SKM-1 (cell line): ENCODE measurements around the gene C18orf63.
"Not testable (repeated sequence)": the region's sequence is repeated elsewhere in the genome, so short reads cannot be mapped to it uniquely, and the experiment has no call there.

Experiments used
- DNase-seq: peaks from one replicate; lab custom pipeline; 2025; ENCODE audit not compliant: unreplicated experiment; lab: John Stamatoyannopoulos, UW

The C18orf63 gene

DNA sequence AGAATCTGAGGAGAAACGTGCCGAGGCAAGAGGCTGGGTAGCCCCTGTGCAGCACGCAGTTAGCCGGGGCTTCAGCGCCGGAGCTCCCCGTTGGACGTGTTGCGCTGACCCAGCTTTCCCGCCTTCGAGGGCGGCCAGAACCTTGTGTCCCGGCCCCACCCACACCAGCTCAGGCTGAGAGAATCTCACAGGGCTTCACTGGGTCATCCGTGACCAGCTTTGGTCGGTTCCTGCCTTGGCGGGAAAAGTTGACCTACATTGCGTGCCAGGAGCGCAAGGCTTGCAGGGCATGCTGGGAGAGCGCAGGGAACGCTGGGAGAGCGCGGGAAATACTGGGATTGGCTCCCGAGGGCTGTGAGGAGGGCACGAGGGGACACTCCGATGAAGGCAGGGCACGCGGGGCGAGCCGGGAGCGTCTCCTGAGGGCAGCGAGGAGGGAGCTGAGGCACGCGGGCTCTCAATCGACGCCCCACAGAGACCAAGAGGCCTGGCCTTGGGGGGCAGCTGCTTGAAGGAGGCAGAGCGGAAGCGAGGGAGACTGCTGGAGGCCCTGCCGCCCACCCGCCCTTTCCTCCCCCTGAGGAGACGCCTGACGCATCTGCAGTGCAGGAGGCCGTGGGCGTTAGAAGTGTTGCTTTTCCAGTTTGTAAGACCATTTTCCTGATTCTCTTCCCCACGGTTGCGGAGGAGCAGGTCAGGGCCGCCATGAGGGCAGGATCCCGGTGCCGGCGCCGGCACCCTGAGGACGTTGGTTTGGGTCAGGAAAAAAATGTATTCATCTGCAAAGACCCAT lies at the start of gene C18orf63:
TSS of gene C18orf63 (plus strand) at position 376 of the 793 bp plus-strand sequence. CDS start 2,027 bp downstream, outside the sequence.
- DNase-seq = no peak

DNA sequence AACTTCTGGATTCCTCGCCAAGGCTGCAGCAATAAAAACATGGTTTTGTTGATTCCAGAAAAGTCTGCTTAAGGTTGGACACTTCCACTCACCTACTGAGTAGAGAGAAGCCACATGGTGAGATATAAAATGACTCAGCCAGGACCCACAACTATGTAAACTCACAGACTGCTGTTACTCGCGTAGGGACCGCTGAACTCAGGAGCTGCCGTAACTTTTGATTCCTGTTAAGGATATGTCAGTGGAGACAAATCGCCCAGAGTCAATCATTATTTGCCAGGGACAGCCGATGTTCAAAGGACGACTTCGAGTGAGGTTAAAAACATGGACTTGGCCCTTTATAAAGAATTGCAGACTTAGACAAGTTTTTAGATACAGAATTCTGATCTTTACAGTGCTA lies 49.5 kb upstream of the C18orf63 start:
- no peak for DNase-seq

DNA sequence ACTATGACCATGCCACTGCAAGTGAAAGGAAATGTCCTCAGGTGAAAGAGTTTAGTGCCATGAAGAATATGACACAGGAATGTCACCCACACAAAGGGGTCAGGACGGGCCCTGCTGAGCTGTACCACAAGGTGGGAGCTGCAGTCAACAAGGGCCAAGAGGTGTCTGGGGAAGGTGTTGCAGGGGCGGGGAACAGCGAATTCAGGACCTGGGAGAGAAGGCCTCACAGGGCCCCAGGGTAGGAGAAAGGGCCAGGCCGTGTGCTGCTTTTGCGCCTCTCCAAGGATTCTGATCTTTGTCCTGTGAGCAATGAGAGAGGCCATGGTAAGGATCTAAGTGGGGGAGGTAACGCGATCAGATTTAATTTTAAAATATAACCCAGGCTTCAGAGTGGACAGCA lies 47.5 kb upstream of the C18orf63 start:
- DNase-seq = no peak

DNA sequence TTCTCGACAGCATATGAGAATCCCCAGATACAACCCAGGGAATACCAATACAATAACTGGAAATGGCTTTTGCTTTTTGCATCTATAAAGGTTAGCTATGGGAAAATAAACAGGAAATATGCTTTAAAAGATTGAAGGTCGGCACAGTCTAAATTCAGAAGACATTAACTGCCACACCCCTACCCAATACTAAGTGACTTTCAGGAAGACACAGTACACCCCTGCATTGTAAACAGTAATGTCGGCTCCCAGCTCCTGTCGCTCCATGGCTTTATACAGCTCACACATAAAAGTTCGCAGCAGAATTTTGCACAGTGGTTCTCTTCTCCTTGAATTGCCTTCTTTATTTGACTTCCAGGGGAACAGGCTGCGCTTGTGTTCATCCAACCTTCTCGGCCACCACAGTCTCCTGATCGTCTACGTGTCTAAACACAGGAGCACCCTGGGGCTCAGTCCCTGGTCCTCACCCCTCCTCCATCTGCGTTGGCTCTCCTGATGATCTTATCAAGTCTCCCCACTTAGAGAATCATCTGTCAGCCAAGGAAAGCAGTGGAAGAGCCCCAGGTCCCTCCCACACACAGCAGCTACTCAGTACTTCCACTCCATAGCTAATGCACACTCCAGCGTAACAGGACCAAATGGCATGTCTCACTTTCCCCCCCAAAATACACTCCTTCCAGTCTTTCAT lies 46.6 kb upstream of the C18orf63 start:
- DNase-seq = no peak

DNA sequence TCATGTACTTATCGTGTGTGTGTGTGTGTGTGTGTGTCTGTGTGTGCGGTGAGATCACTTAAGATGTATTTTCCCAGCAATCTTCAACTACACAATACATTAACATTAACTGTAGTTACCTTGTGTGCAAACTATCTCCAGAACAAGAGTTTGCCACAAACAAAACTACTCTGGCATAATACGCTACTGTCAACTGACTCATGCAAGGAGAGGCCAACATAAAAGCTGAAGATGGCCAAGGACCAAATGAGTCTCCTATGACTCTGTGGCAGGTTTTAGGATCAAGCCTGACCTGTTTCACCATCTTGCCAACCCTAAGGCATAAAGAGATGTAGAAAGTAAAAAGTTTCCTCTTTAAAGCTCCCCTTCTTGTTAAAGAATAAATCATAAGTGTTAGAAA lies 44.0 kb upstream of the C18orf63 start:
- no peak for DNase-seq

DNA sequence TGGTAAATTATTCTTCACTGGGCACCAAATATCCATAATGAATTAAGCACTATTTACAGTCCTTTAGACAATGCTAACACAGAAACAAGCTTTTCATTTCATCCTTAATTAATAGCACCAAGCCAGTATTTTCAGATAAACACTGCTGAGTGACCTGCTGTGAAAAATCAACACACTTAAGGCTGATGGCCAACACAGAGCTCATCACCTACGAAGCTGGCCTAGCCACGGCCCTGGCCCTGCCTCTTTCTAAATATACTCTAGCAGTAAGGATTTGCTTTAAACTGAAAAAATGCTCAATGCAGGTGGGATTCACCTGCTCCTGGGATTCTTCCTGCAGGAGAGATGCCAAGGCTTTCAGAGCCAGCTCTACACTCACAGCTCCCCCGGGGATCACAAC lies 42.2 kb upstream of the C18orf63 start:
- DNase-seq = no peak

DNA sequence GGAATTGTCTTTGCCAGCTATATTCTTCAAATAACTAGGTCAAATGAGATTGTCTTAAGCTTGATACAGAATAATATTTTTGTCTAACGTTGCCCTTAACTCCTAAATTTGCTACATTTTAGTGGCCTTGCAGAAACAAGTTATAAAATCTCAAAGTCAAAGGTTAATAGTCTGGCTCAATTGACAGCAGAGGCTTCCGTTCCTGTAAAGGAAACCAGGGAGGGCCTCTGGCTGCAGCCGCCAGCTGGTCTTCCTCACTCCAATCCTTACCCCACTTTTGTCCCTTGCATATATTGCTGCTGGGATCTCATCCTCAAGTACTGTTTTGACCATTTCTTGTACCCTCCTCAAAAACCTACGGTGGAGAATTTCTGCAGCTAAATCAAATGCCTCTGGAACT lies 40.9 kb upstream of the C18orf63 start:
- DNase-seq = no peak

DNA sequence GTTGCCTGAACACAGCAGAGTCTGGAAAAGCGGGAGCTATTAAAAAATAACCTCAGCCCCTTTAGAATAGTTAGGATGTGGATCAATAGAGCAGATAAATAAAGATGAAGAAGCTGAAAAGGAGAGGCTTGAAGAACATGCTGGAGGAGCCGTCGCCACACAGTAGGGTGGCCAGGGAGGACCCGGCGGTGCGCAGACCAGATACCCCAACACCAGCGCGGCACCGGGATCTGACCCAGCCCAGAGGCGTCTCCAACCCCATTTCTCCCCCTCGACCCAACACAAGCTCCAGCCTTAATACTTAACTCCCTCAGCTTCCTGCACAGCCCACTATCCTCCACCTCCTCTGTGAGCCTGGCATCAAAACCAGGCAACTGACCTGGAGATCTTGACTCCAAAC lies 39.9 kb upstream of the C18orf63 start:
- no peak for DNase-seq

DNA sequence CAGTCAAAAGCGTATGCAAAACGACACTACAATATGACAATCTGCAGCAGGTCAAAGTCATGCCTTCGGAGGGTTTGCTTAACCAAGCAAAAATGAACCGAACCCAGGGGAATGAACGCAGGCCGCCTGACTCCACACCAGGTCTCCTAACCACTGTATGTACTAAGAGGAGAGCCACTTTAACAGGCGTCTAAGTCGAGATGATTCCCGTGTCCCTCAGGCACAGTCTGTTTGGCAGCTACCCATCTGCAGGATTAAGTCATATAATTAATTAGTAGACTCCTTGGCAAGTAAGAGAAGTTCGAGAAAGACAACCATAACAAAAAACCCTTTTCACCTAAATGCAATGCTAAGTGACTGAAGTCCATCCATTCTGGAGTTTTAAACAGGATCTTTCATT lies 39.0 kb upstream of the C18orf63 start:
- no peak for DNase-seq

DNA sequence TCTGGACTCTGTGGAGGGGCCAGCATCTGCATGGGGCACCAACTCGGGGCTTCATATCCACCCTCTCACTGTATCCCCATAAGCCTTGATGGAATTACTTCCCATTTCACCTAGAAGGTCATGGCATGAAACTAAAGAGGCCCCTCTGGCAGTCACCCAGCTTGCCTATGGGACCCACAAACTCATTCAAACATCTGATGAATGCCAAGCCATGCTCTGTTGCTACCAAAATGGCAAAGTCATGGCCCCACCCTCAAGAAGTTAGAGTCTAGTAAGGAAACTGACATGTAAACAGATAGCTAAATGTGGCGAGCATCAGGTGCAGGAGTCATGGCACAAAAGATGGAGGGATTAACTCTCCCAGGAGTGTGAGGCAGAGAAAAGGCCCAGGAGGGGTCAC lies 38.3 kb upstream of the C18orf63 start:
- DNase-seq = no peak

DNA sequence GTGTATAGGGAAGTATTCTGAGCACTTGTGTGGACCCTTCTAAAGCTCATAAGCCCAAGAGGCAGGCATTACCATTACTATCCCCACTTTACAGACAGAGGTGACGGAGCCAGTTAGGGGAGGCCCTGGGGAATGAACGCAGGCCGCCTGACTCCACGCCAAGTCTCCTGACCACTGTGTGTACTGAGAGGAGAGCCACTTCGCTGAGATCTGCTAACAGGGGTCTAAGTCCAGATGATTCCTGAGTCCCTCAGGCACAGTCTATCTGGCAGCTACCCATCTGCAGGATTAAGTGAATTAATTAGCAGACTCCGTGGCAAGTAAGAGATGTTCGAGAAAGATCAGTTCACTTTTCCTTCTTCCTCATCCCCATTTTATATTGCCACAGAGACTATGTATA lies 37.6 kb upstream of the C18orf63 start:
- no peak for DNase-seq

DNA sequence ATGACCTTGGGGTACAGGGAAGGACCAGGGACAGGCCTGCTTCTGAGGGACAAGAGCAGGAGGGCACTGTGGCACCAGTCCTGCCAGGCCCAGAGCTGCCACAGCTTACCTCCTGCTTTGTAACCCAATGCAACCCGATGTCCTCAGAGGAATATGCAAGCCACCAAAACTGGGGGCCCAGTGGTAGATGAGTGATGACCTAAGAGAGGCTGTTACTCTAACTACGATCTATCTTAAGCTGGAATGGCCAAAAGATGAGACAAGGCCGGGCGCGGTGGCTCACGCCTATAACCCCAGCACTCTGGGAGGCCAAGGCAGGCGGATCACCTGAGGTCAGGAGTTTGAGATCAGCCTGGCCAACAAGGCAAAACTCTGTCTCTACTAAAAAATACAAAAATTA lies 36.7 kb upstream of the C18orf63 start:
- no peak for DNase-seq

DNA sequence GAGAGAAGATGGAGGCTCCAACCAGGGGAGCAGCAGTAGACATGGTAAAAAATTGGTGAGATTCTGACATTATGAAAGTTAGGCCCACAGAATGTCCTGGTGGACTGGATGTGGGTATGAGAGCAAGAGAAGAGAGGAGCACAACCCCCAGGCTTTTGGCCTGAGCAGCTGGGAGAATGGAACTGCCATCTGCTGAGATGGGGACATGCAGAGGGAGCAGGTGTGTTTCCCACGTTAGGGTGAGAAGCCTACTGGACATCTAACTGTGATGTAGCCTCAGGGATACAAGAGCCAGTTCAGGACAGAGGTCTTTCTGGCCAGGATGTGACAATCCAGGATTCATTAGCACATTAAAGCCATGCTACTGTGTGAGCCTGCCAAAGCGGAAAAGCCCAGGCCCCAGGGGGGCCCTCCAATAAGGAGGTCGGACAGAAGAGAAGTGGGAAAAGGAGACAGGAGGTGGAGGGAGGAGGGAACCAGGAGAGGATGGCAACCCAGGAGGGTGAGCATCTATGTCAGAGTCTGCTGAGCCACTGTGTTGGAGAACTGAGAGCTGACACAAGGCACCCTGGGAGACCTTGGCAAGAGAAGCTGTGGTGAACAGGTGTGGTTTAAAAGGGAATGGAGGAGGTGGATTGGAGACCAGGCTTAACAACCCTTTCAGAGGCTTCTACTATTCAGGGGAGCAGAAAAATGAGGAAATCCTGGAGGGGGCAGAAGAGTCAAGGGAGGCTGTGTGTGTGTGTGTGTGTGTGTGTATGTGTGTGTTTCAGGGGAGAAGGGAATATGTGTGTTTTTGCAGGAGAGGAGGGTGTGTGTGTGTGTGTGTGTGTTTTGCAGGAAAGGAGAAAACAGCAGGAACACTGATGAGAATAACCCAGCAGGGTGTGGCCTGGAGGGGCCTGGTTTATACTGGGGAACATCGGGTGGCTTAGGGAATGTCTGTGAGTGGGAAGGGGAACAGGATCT lies 34.3 kb upstream of the C18orf63 start:
- DNase-seq = no peak

DNA sequence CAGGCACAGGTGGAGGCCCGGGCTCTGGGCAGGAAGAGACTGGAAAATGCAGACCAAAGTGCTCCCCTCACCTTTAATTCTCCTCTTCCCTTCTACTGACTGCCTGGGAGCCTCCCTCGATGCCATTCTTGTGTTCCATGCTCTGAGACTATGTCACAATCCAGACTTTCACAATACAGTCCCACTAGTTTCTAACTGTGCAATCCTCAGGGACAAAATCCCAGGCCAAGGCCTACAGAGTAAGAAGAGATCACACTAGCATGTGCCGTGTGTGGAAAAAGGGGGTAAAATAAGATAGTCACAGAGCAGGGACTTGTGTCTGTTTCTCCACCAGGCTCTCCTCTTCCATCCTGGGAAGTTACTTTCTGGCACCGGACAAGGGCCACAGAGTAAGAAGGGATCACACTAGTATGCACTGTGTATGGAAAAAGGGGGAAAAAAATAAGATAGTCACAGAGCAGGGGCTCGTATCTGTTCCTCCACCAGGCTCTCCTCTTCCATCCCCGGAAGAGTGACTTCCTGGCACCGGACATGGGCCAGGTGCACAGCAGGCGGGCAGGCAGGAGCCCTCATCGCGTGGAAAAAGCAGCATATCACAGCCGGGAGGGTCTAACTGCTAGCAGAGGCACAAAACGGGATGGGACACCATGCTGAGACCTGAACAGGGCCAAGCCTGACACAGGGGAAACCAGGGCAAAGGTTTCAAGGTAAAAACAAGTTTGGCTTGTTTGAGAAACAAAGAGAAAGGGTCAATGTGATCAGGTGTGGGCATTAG lies 33.5 kb upstream of the C18orf63 start:
- no peak for DNase-seq

DNA sequence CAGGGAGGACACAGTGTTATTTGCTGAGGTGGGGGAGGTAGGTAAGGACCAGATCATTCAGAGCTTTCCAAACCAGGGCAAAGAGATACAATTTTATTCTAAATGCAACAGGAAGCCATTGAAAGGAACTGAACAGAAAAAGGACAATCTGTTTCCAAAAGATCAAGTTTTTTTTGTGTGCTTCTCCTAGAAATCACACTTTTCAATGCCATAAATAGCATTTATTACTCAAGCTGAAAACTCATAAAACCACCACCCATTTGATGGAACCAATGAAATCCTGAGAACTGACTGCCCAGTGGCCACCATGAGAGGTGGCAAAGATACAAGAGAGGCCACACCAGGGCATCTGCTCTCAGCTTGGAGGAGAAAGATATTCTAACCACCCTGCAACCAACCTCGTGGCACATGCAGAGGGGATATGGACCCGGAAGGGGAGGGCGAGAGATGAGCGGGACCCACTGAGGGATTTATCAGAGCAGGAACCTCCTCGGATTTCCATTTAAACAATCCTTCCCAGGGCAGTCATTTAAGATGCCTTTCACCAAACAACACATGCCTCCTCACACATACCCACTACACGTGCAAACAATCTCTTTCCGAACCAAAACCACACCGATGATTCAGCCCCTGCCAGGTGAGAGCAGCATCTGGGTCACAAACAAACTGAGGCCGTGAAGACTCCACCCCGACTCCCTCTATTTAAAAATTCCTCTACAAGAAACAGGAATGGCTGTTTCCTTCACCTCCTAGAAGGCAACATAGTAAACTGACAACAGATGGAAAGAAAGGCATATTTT lies 32.7 kb upstream of the C18orf63 start:
- no peak for DNase-seq

DNA sequence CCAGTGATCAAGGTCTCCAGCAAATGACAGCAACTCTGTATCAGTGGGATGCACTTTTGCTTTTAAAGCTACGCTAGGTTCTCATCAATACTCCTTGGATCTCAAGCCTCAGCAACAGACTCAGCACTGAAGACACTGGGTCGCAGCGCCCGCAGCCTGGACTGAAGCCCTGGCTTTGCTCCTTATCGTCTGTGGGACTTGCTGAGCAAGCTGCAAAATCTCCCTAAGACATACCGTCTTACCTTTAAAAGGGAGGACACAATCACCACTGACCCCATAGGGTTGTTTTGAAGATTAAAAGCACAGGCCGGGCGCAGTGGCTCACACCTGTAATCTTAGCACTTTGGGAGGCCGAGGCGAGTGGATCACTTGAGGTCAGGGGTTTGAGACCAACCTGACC lies 32.0 kb upstream of the C18orf63 start:
- no peak for DNase-seq

DNA sequence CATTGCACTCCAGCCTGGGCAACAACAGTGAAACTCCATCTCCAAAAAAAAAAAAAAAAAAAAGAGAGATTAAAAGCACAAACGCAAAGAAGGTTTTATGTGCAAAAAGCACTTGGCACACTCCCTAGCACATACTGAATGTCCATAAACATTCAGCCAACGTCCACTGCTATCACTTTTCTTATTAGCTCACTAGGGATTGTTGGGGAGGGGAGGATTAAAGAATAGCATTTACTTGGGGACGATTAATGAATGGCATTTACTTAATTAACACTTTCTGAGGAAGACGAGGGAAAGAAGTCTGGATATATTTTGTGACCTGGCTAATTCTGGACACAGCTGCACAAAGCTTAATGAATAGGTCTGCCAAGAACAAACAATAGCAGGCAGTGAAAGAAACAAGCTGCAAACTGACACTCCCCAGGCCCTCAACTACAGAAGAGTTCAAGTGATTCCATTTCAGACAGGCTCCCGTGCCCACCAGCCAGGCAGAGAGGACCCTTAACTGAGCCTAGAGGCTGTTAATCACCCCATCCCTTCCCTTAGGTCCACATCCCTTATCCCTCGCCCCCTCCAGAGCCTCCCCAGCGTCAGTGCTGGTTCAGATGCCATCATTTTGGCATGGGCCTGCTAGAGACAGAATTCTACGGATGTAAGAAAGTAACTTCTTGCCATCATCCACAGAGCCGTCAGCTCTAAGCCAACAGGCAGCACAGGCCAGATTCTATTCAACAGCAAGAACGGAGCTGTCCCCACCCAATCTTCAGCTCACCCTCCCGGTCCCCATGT lies 31.3 kb upstream of the C18orf63 start:
- no peak for DNase-seq

DNA sequence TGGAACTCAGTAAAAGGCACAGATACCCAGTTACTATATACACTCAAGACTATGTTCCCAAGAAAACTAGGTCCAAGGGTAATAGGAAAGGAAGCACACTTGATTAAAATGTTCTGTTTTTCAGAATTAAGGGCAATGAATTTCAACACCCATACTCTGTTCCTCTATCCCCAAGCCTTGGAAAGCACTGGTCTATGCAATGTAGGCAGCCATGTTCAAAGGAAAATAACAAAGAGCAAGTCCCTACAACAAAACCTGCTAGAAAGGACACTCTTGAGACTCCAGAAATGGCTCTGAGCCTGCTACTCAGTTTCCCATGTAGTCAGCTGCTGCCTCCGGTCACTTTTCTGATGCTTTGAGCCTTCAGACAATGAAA lies 30.7 kb upstream of the C18orf63 start:
- no peak for DNase-seq

DNA sequence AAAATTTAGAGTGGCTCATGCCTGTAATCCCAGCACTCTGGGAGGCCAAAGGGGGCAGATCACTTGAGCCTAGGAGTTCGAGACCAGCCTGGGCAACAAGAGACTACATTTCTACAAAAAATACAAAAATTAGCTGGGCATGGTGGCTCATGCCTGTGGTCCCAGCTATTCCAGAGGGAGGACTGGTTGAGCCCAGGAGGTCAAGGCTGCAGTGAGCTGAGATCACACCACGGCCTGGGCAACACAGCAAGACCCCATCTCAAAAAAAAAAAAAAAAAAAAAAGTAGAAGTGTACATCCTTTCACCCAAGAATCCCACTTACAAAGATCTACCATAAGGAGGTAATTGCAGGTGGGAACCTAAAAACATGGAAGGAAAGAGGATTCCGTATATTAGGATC lies 30.1 kb upstream of the C18orf63 start:
- not testable (repeated sequence) for DNase-seq
